Astrocyte (in vitro differentiated cells and primary cell): Measurements from ENCODE around the gene SIN3B. TPM values are rescaled to one million over a fixed set of nuclear protein-coding genes. Genes with fewer than 3 reads are reported as not detected.
A peak's percentile ranks its signal among the peaks of the same experiment; 100 is the strongest.

Source experiments
- DNase-seq: peaks from one replicate; pipeline ENCODE4 v3.0.0-alpha.2; 2010; ENCODE audit warnings: low read depth
- FAIRE-seq: peaks from 2 replicates; lab custom pipeline; 2011; peaks lifted over from hg19 to GRCh38; lab: Jason Lieb, UNC
- H2AFZ ChIP-seq: 2 replicates; pipeline ENCODE4 v1.6.0; 2012; ENCODE audit warnings: low read depth, low read length, inconsistent platforms
- H3K27ac ChIP-seq: 2 replicates; pipeline ENCODE4 v1.5.1; 2011; ENCODE audit warnings: low read depth, low read length, inconsistent platforms
- H3K27me3 ChIP-seq: 2 replicates; pipeline ENCODE4 v1.6.0; 2011; ENCODE audit warnings: low read length, inconsistent platforms; ENCODE audit not compliant: insufficient read depth
- H3K36me3 ChIP-seq: 2 replicates; pipeline ENCODE4 v1.5.1; 2011; ENCODE audit warnings: low read length, inconsistent platforms; ENCODE audit not compliant: insufficient read depth
- H3K4me1 ChIP-seq: 2 replicates; pipeline ENCODE4 v1.5.1; 2011; ENCODE audit warnings: low read length, inconsistent platforms; ENCODE audit not compliant: insufficient read depth
- H3K4me2 ChIP-seq: 2 replicates; pipeline ENCODE4 v1.6.0; 2012; ENCODE audit warnings: low read length, inconsistent platforms
- H3K4me3 ChIP-seq: 2 replicates; pipeline ENCODE4 v1.5.1; 2011; ENCODE audit warnings: low read depth, mild to moderate bottlenecking, low read length, inconsistent platforms; ENCODE audit not compliant: insufficient read depth
- H3K79me2 ChIP-seq: 2 replicates; pipeline ENCODE4 v1.6.0; 2012; ENCODE audit warnings: mild to moderate bottlenecking, low read length, inconsistent platforms; ENCODE audit not compliant: insufficient read depth
- H3K9ac ChIP-seq: 2 replicates; pipeline ENCODE4 v1.6.0; 2012; ENCODE audit warnings: mild to moderate bottlenecking, low read length, inconsistent platforms
- H3K9me3 ChIP-seq: 2 replicates; pipeline ENCODE4 v1.5.1; 2012; ENCODE audit warnings: low read depth, mild to moderate bottlenecking, low read length, inconsistent platforms; ENCODE audit not compliant: insufficient read depth
- H4K20me1 ChIP-seq: 2 replicates; pipeline ENCODE4 v1.6.0; 2012; ENCODE audit warnings: low read length, inconsistent platforms; ENCODE audit not compliant: insufficient read depth
- H3K27ac Mint-ChIP-seq: one replicate; pipeline ENCODE4 v1.8.0; 2021; ENCODE audit warnings: mild to moderate bottlenecking, mixed read lengths; ENCODE audit not compliant: unreplicated experiment
- H3K27me3 Mint-ChIP-seq: one replicate; pipeline ENCODE4 v1.8.0; 2021; ENCODE audit warnings: low read depth, mixed read lengths; ENCODE audit not compliant: unreplicated experiment
- H3K36me3 Mint-ChIP-seq: one replicate; pipeline ENCODE4 v1.8.0; 2021; ENCODE audit warnings: low read depth, mixed read lengths; ENCODE audit not compliant: unreplicated experiment
- H3K4me1 Mint-ChIP-seq: one replicate; pipeline ENCODE4 v1.8.0; 2021; ENCODE audit warnings: low read depth, mixed read lengths; ENCODE audit not compliant: unreplicated experiment
- H3K4me3 Mint-ChIP-seq: one replicate; pipeline ENCODE4 v1.8.0; 2021; ENCODE audit warnings: mild to moderate bottlenecking, moderate library complexity, mixed read lengths; ENCODE audit not compliant: unreplicated experiment
- H3K9me3 Mint-ChIP-seq: one replicate; pipeline ENCODE4 v1.8.0; 2021; ENCODE audit warnings: mild to moderate bottlenecking, mixed read lengths; ENCODE audit not compliant: unreplicated experiment
- CTCF ChIP-seq: IDR thresholded peaks from 2 replicates; pipeline ENCODE4 v1.5.1; 2011; ENCODE audit warnings: low read depth, mild to moderate bottlenecking, inconsistent platforms, low read length, moderate library complexity; ENCODE audit not compliant: insufficient read depth
- EZH2 ChIP-seq: IDR thresholded peaks from 2 replicates; pipeline ENCODE4 v1.6.1; 2012; ENCODE audit warnings: mild to moderate bottlenecking, low read length, inconsistent platforms; ENCODE audit not compliant: insufficient read depth
- total RNA-seq: library from RNA; stranded (reverse); gene quantifications from 2 replicates; pipeline ENCODE4 v1.2.1, GENCODE V29; 2021

SIN3B gene
- total RNA-seq, 1 donor from 2014 or later: 86.1 TPM

- no peak overlapping the region for H3K4me3 ChIP-seq
- H3K27ac ChIP-seq: no peak overlapping the region
- Mint-ChIP-seq H3K36me3 (peaks cover 26% of the 10 kb centered on the region), H3K9me3 (no peaks in the 10 kb centered on the region), H3K27me3 (no peaks in the 10 kb centered on the region), H3K27ac (peak overlapping the region; percentile 12), H3K4me1 (no peaks in the 10 kb centered on the region), H3K4me3 (no peak overlapping the region)
- peaks cover 10% of the 10 kb centered on the region for H3K79me2 ChIP-seq
- H3K27me3 ChIP-seq: no peaks in the 10 kb centered on the region
- no peaks in the 10 kb centered on the region for H3K4me1 ChIP-seq
- no peaks in the 10 kb centered on the region for H3K9me3 ChIP-seq
- no peak overlapping the region for H3K9ac ChIP-seq
- peaks cover 44% of the 10 kb centered on the region for H4K20me1 ChIP-seq
- DNase-seq (no peak), FAIRE-seq (no peak)
- no peak for TF ChIP-seq CTCF
- TF ChIP-seq EZH2: no peak
- H2AFZ ChIP-seq: no peak overlapping the region
- peaks cover 20% of the 10 kb centered on the region for H3K36me3 ChIP-seq
- no peak overlapping the region for H3K4me2 ChIP-seq
These were observed 39.4 kb downstream of the SIN3B start for GRCh38 chr19:16868423-16869130.

- H3K9me3 Mint-ChIP-seq: peaks cover 4% of the 10 kb centered on the region
- Histone ChIP-seq H3K9me3 (no peaks in the 10 kb centered on the region), H3K4me1 (no peaks in the 10 kb centered on the region), H2AFZ (no peak overlapping the region), H3K4me3 (no peak overlapping the region), H3K4me2 (no peak overlapping the region), H3K27ac (no peak overlapping the region), H3K9ac (no peak overlapping the region), H4K20me1 (peaks cover 53% of the 10 kb centered on the region), H3K79me2 (peaks cover 19% of the 10 kb centered on the region), H3K36me3 (peaks cover 20% of the 10 kb centered on the region), H3K27me3 (no peaks in the 10 kb centered on the region)
- DNase-seq (no peak), FAIRE-seq (no peak)
- H3K27me3 Mint-ChIP-seq: no peaks in the 10 kb centered on the region
- TF ChIP-seq EZH2: no peak
- no peak for TF ChIP-seq CTCF
- no peak overlapping the region for H3K4me3 Mint-ChIP-seq
- H3K36me3 Mint-ChIP-seq: peaks cover 29% of the 10 kb centered on the region
- H3K27ac Mint-ChIP-seq: no peak overlapping the region
- H3K4me1 Mint-ChIP-seq: peaks cover 6% of the 10 kb centered on the region
These were observed 40.3 kb downstream of the SIN3B start for GRCh38 chr19:16869331-16869972.

- H3K27me3 ChIP-seq: no peaks in the 10 kb centered on the region
- DNase-seq (no peak), FAIRE-seq (no peak)
- H4K20me1 ChIP-seq: peaks cover 77% of the 10 kb centered on the region
- H2AFZ ChIP-seq: no peak overlapping the region
- H3K36me3 Mint-ChIP-seq: peaks cover 42% of the 10 kb centered on the region
- no peaks in the 10 kb centered on the region for H3K9me3 ChIP-seq
- H3K4me1 Mint-ChIP-seq: peaks cover 10% of the 10 kb centered on the region
- no peaks in the 10 kb centered on the region for H3K27me3 Mint-ChIP-seq
- H3K36me3 ChIP-seq: peaks cover 15% of the 10 kb centered on the region
- TF ChIP-seq CTCF: no peak
- TF ChIP-seq EZH2: no peak
- no peak overlapping the region for H3K9ac ChIP-seq
- peaks cover 29% of the 10 kb centered on the region for H3K79me2 ChIP-seq
- no peak overlapping the region for H3K27ac Mint-ChIP-seq
- H3K9me3 Mint-ChIP-seq: peaks cover 12% of the 10 kb centered on the region
- H3K4me3 Mint-ChIP-seq: no peak overlapping the region
- H3K4me3 ChIP-seq: no peak overlapping the region
- H3K4me2 ChIP-seq: no peak overlapping the region
- no peak overlapping the region for H3K27ac ChIP-seq
- peaks cover 5% of the 10 kb centered on the region for H3K4me1 ChIP-seq
These were observed 42.7 kb downstream of the SIN3B start for GRCh38 chr19:16871871-16872270.
